Panc1 (cell line): ENCODE results near the gene ASPRV1.

Experiments used
- CTCF ChIP-seq: fragments of 450-650 bp; IDR thresholded peaks from 2 replicates; pipeline ENCODE4 v1.5.1; 2017; ENCODE audit warnings: mild to moderate bottlenecking
- POLR2AphosphoS5 ChIP-seq: IDR thresholded peaks from 2 replicates; pipeline ENCODE4 v1.6.1; 2012; ENCODE audit warnings: mild to moderate bottlenecking, low read depth, low read length, moderate library complexity
- SIN3A ChIP-seq: IDR thresholded peaks from 2 replicates; pipeline ENCODE4 v1.6.1; 2012; ENCODE audit warnings: low read depth, mild to moderate bottlenecking, low read length, moderate library complexity, borderline replicate concordance; ENCODE audit not compliant: insufficient read depth

GRCh38 chr2:70003093-70003830 lies 41.8 kb upstream of the ASPRV1 start:
- no peak for TF ChIP-seq CTCF
- TF ChIP-seq SIN3A: no peak
- no peak for TF ChIP-seq POLR2AphosphoS5
